AG10803 (cell line): ENCODE results near the gene KCNN3.

ENCODE experiments used
- DNase-seq: peaks from one replicate; pipeline ENCODE4 v3.0.0; 2010; ENCODE audit warnings: low read depth
- H3K4me3 ChIP-seq: 2 replicates; pipeline ENCODE4 v1.5.1; 2011; ENCODE audit warnings: mild to moderate bottlenecking, low read length, control low read depth
- CTCF ChIP-seq: conservative IDR thresholded peaks from 2 replicates; pipeline ENCODE4 v1.5.1; 2011; ENCODE audit warnings: mild to moderate bottlenecking, low read length, control low read depth, inconsistent platforms

Gene KCNN3

GRCh38 chr1:154664331-154665002 is 205.6 kb downstream of the KCNN3 start:
- TF ChIP-seq CTCF: no peak
- no peak for DNase-seq

GRCh38 chr1:154663471-154664060 is 206.5 kb downstream of the KCNN3 start:
- no peak overlapping the region for H3K4me3 ChIP-seq
- no peak for DNase-seq
- no peak for TF ChIP-seq CTCF

More at GRCh38 chr1:154664331-154665002, 205.6 kb downstream of the KCNN3 start:
- H3K4me3 ChIP-seq: no peak overlapping the region

- no peak for TF ChIP-seq CTCF
- H3K4me3 ChIP-seq: no peak overlapping the region
- no peak for DNase-seq
These were observed 209.0 kb downstream of the KCNN3 start for GRCh38 chr1:154661110-154661509.

GRCh38 chr1:154659823-154660592 is 210.1 kb downstream of the KCNN3 start:
- DNase-seq: no peak
- no peak overlapping the region for H3K4me3 ChIP-seq
- TF ChIP-seq CTCF: no peak

- TF ChIP-seq CTCF: no peak
These were observed 212.5 kb downstream of the KCNN3 start for GRCh38 chr1:154657556-154657955.

GRCh38 chr1:154652893-154653292 is 217.2 kb downstream of the KCNN3 start:
- no peak for TF ChIP-seq CTCF
- DNase-seq: no peak
- no peak overlapping the region for H3K4me3 ChIP-seq

More at GRCh38 chr1:154657556-154657955, 212.5 kb downstream of the KCNN3 start:
- DNase-seq: no peak
- H3K4me3 ChIP-seq: no peak overlapping the region
